HL-60/S4 treated with phorbol 12-myristate 13-acetate at 8.2 ng/mL for 4 days and 3 days (cell line): ENCODE measurements around the gene RLN3.

Source experiments
- in situ Hi-C: fragments of 300-500 bp; cut with MboI; formaldehyde crosslinking; loops from 2 replicates; pipeline ENCODE4 v1.15.0; 2022; ENCODE audit warnings: low sequenced_read_pairs

RLN3 gene

GRCh38 chr19:14052470-14052869 is 24.5 kb downstream of the RLN3 start:
- in situ Hi-C loops = no loop called here

- in situ Hi-C loops = no loop called here
Measured at GRCh38 chr19:14053032-14053431, 25.1 kb downstream of the RLN3 start.

- in situ Hi-C loops = no loop called here
Measured at GRCh38 chr19:14053500-14053899, 25.6 kb downstream of the RLN3 start.

GRCh38 chr19:14054099-14054498 is 26.2 kb downstream of the RLN3 start:
- in situ Hi-C loops = no loop called here

GRCh38 chr19:14054721-14055120 is 26.8 kb downstream of the RLN3 start:
- in situ Hi-C loops = no loop called here

GRCh38 chr19:14055396-14055795 is 27.4 kb downstream of the RLN3 start:
- in situ Hi-C loops = no loop called here

- in situ Hi-C loops = no loop called here
Measured at GRCh38 chr19:14056069-14056666, 28.2 kb downstream of the RLN3 start.

- in situ Hi-C loops = no loop called here
Measured at GRCh38 chr19:14056741-14057356, 28.9 kb downstream of the RLN3 start.

GRCh38 chr19:14058182-14059092 is 30.5 kb downstream of the RLN3 start:
- in situ Hi-C loops = no loop called here

GRCh38 chr19:14059093-14059480 is 31.1 kb downstream of the RLN3 start:
- in situ Hi-C loops = no loop called here

GRCh38 chr19:14059652-14060155 is 31.8 kb downstream of the RLN3 start:
- in situ Hi-C loops = no loop called here

GRCh38 chr19:14061081-14061749 is 33.3 kb downstream of the RLN3 start:
- in situ Hi-C loops = no loop called here

GRCh38 chr19:14061751-14062557 is 34.0 kb downstream of the RLN3 start, which contains the start of gene PALM3:
PALM3 (minus strand) TSS chr19:14062076; CDS start chr19:14061980, 96 bp downstream.
- in situ Hi-C loops = no loop called here

- in situ Hi-C loops = no loop called here
Measured at GRCh38 chr19:14062558-14062855, 34.6 kb downstream of the RLN3 start.

- in situ Hi-C loops = no loop called here
Measured at GRCh38 chr19:14063105-14063504, 35.2 kb downstream of the RLN3 start.

- in situ Hi-C loops = no loop called here
Measured at GRCh38 chr19:14066134-14066533, 38.2 kb downstream of the RLN3 start.

GRCh38 chr19:14070268-14071050 is 42.5 kb downstream of the RLN3 start:
- in situ Hi-C loops = loop anchor here (10.0 kb wide), 1 partner anchor 186 kb away; no protein-coding TSS in a partner anchor

- in situ Hi-C loops = loop anchor here (10.0 kb wide), 1 partner anchor 188 kb away; no protein-coding TSS in a partner anchor
Measured at GRCh38 chr19:14072535-14073260, 44.8 kb downstream of the RLN3 start, which contains the start of gene MISP3. MISP3 (plus strand) TSS chr19:14072786; CDS start chr19:14073310, 524 bp downstream.
